Activated naive CD4-positive, alpha-beta T cell treated with anti-CD3 and anti-CD28 coated beads, Interleukin-2, amount 50 U/mL, for 72 hours (primary cell): ENCODE data around the gene NASP. TPM values are rescaled to one million over a fixed set of nuclear protein-coding genes. Genes with fewer than 3 reads are reported as not detected.

Source experiments
- ATAC-seq, 2 donors: fragments of 150-1000 bp; cut with Tn5 transposase; 2 replicates each; pipeline ENCODE4 v1.10.0; 2021; ENCODE audit warnings: mild to moderate bottlenecking in 2 of 2, moderate library complexity in 2 of 2
- DNase-seq, 2 donors: peaks; one replicate each; pipeline ENCODE4 v3.0.0; 2021 to 2022; ENCODE audit warnings: low spot score in 2 of 2
- H3K27ac Mint-ChIP-seq, 2 donors: one replicate each; pipeline ENCODE4 v1.8.0; 2022; ENCODE audit warnings: mild to moderate bottlenecking in 2 of 2, mixed read lengths in 2 of 2
- H3K36me3 Mint-ChIP-seq, 2 donors: one replicate each; pipeline ENCODE4 v1.8.0; 2022; ENCODE audit warnings: mixed read lengths in 2 of 2
- H3K9me3 Mint-ChIP-seq, 2 donors: one replicate each; pipeline ENCODE4 v1.8.0; 2022; ENCODE audit warnings: mixed read lengths in 2 of 2
- total RNA-seq, 2 donors: library from RNA; stranded (reverse); gene quantifications; one replicate each; pipeline ENCODE4 v1.2.3, GENCODE V29; 2022

The NASP gene
- total RNA-seq = 100 to 1,000 TPM; 178 to 319 TPM

- peaks cover 15 to 26% of the 10 kb centered on the region in 2 donors for H3K36me3 Mint-ChIP-seq
- DNase-seq (peak; percentile 91 to 96), ATAC-seq (peak; percentile 70 to 72)
- peak within 1 kb of the TSS; percentile 92 to 99 for H3K27ac Mint-ChIP-seq
- H3K9me3 Mint-ChIP-seq = no peaks in the 10 kb centered on the region
These were observed at the start of gene NASP for GRCh38 chr1:45583666-45584350. Gene NASP, plus strand, starts transcription at chr1:45584041. Its CDS starts 106 bp downstream, at chr1:45584147.

GRCh38 chr1:45535988-45536766 is 47.7 kb upstream of the NASP start:
- H3K27ac Mint-ChIP-seq = no peak overlapping the region
- no peaks in the 10 kb centered on the region for H3K36me3 Mint-ChIP-seq
- ATAC-seq (peak; percentile 97 to 98), DNase-seq (no peak)
- H3K9me3 Mint-ChIP-seq = no peaks in the 10 kb centered on the region

- no peak overlapping the region for H3K27ac Mint-ChIP-seq
- no peaks in the 10 kb centered on the region for H3K9me3 Mint-ChIP-seq
- H3K36me3 Mint-ChIP-seq = no peaks in the 10 kb centered on the region
- ATAC-seq = no peak
- no peak for DNase-seq
These were observed 47.0 kb upstream of the NASP start for GRCh38 chr1:45536886-45537285.

- DNase-seq = no peak
- Mint-ChIP-seq H3K36me3 (no peaks in the 10 kb centered on the region), H3K27ac (no peak overlapping the region), H3K9me3 (no peaks in the 10 kb centered on the region)
- no peak for ATAC-seq
These were observed 42.6 kb upstream of the NASP start for GRCh38 chr1:45541193-45541592.

GRCh38 chr1:45542591-45542990 is 41.2 kb upstream of the NASP start:
- no peak overlapping the region for H3K27ac Mint-ChIP-seq
- H3K36me3 Mint-ChIP-seq = no peaks in the 10 kb centered on the region
- no peaks in the 10 kb centered on the region for H3K9me3 Mint-ChIP-seq
- ATAC-seq (no peak), DNase-seq (no peak)

GRCh38 chr1:45543581-45544417 is 40.0 kb upstream of the NASP start:
- ATAC-seq (peak; percentile 76 to 86), DNase-seq (peak in 1 of 2 donors; percentile 87)
- Mint-ChIP-seq H3K36me3 (no peaks in the 10 kb centered on the region), H3K9me3 (no peaks in the 10 kb centered on the region), H3K27ac (peak overlapping the region in 1 of 2 donors; percentile 76)

- H3K9me3 Mint-ChIP-seq = no peaks in the 10 kb centered on the region
- DNase-seq (no peak), ATAC-seq (no peak)
- peak overlapping the region; percentile 51 to 76 for H3K27ac Mint-ChIP-seq
- H3K36me3 Mint-ChIP-seq = no peaks in the 10 kb centered on the region
These were observed 39.3 kb upstream of the NASP start for GRCh38 chr1:45544530-45544929.

- DNase-seq (peak in 1 of 2 donors; percentile 64), ATAC-seq (peak; percentile 80)
- Mint-ChIP-seq H3K36me3 (no peaks in the 10 kb centered on the region), H3K9me3 (no peaks in the 10 kb centered on the region), H3K27ac (peak overlapping the region in 1 of 2 donors; percentile 76)
These were observed 38.8 kb upstream of the NASP start for GRCh38 chr1:45545019-45545493.

GRCh38 chr1:45545553-45546310 is 38.1 kb upstream of the NASP start:
- Mint-ChIP-seq H3K27ac (peak overlapping the region in 1 of 2 donors; percentile 76), H3K9me3 (no peaks in the 10 kb centered on the region), H3K36me3 (peaks cover 0 to 4% of the 10 kb centered on the region in 2 donors)
- ATAC-seq (no peak), DNase-seq (no peak)

GRCh38 chr1:45550401-45551351 is 33.2 kb upstream of the NASP start, which contains the start of gene AKR1A1:
Gene AKR1A1, plus strand, starts transcription at chr1:45550826. Its CDS starts 10,969 bp downstream, at chr1:45561795.
- Mint-ChIP-seq H3K36me3 (peaks cover 20 to 22% of the 10 kb centered on the region in 2 donors), H3K27ac (peak within 1 kb of the TSS; percentile 93 to 96), H3K9me3 (no peaks in the 10 kb centered on the region)
- ATAC-seq (peak; percentile 96 to 97), DNase-seq (peak; percentile 90 to 93)

- Mint-ChIP-seq H3K9me3 (no peaks in the 10 kb centered on the region), H3K27ac (peak overlapping the region; percentile 93 to 96), H3K36me3 (peaks cover 22 to 24% of the 10 kb centered on the region in 2 donors)
- DNase-seq (no peak), ATAC-seq (no peak)
These were observed 32.2 kb upstream of the NASP start for GRCh38 chr1:45551684-45552083.

GRCh38 chr1:45552331-45552730 is 31.5 kb upstream of the NASP start:
- H3K27ac Mint-ChIP-seq = peak overlapping the region in 1 of 2 donors; percentile 16
- H3K9me3 Mint-ChIP-seq = no peaks in the 10 kb centered on the region
- no peak for DNase-seq
- H3K36me3 Mint-ChIP-seq = peaks cover 22 to 24% of the 10 kb centered on the region in 2 donors
- ATAC-seq = no peak

GRCh38 chr1:45554198-45554597 is 29.6 kb upstream of the NASP start:
- Mint-ChIP-seq H3K36me3 (peaks cover 22 to 24% of the 10 kb centered on the region in 2 donors), H3K9me3 (no peaks in the 10 kb centered on the region), H3K27ac (no peak overlapping the region)
- ATAC-seq (no peak), DNase-seq (no peak)

- H3K27ac Mint-ChIP-seq = peak overlapping the region in 1 of 2 donors; percentile 65
- DNase-seq = no peak
- H3K9me3 Mint-ChIP-seq = no peaks in the 10 kb centered on the region
- ATAC-seq = no peak
- peaks cover 3 to 17% of the 10 kb centered on the region in 2 donors for H3K36me3 Mint-ChIP-seq
These were observed 26.4 kb upstream of the NASP start for GRCh38 chr1:45557422-45557944.

GRCh38 chr1:45563843-45564242 is 20.0 kb upstream of the NASP start:
- ATAC-seq (no peak), DNase-seq (no peak)
- Mint-ChIP-seq H3K36me3 (peaks cover 0 to 8% of the 10 kb centered on the region in 2 donors), H3K9me3 (no peaks in the 10 kb centered on the region), H3K27ac (no peak overlapping the region)
